Nephron (organoid): ENCODE measurements around the gene ACRBP.

Source experiments
- H3K27ac Mint-ChIP-seq, 3 experiments: 2 replicates each; pipeline ENCODE4 v1.8.0; 2020; ENCODE audit warnings: mixed read lengths in 3 of 3, mild to moderate bottlenecking in 2 of 3, moderate library complexity in 1 of 3
- H3K27me3 Mint-ChIP-seq: 2 replicates; pipeline ENCODE4 v1.8.0; 2021; ENCODE audit warnings: low read depth, mild to moderate bottlenecking, moderate library complexity, mixed read lengths
- H3K36me3 Mint-ChIP-seq: 2 replicates; pipeline ENCODE4 v1.8.0; 2020; ENCODE audit warnings: low read depth, mixed read lengths
- H3K4me1 Mint-ChIP-seq: 2 replicates; pipeline ENCODE4 v1.8.0; 2020; ENCODE audit warnings: mixed read lengths
- H3K4me3 Mint-ChIP-seq, 3 experiments: 2 replicates each; pipeline ENCODE4 v1.8.0; 2020; ENCODE audit warnings: mild to moderate bottlenecking in 3 of 3, mixed read lengths in 3 of 3, moderate library complexity in 2 of 3
- H3K9me3 Mint-ChIP-seq: 2 replicates; pipeline ENCODE4 v1.8.0; 2020; ENCODE audit warnings: mixed read lengths
- CTCF ChIP-seq, 3 experiments: fragments of 200-600 bp; sonication (generic); IDR thresholded peaks; one replicate each; pipeline ENCODE4 v1.5.0; 2021; ENCODE audit warnings: antibody characterized with exemption in 3 of 3; ENCODE audit not compliant: unreplicated experiment in 3 of 3

Gene ACRBP

GRCh38 chr12:6662906-6663742 is 15.9 kb upstream of the ACRBP start, which contains the start of gene ING4:
TSS of gene ING4 (minus strand) at chr12:6663119. CDS start at chr12:6663101, 18 bp downstream.
- Mint-ChIP-seq H3K36me3 (peaks cover 27% of the 10 kb centered on the region), H3K4me3 (peak within 1 kb of the TSS; percentile 92 to 94 (median 93)), H3K4me1 (peaks cover 16% of the 10 kb centered on the region), H3K27ac (peak within 1 kb of the TSS; percentile 75 to 89 (median 85)), H3K27me3 (peaks cover 3% of the 10 kb centered on the region), H3K9me3 (no peaks in the 10 kb centered on the region)
- no peak for TF ChIP-seq CTCF (IDR thresholded peaks at IDR 0.05; ENCODE audit: unreplicated experiment in 3 of 3)

DNA sequence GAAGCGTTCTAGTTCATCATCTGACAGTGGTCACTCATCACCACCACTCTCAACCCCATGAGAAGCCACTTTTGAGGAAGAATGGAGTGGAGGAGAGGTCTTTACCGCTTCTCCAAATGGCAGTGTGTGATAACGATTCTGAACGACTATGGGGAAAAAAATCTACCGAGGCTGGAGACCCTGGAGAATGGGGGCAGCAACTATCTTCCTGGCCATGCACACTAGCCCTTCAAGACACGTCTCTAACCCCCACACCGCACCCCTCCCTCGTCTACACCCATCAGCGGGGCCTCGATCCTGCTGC is 15.3 kb upstream of the ACRBP start:
- TF ChIP-seq CTCF (IDR thresholded peaks at IDR 0.05; ENCODE audit: unreplicated experiment in 3 of 3) = no peak
- Mint-ChIP-seq H3K9me3 (no peaks in the 10 kb centered on the region), H3K27me3 (peaks cover 3% of the 10 kb centered on the region), H3K4me3 (peak overlapping the region; percentile 92 to 94 (median 93)), H3K27ac (peak overlapping the region; percentile 75 to 89 (median 85)), H3K4me1 (peaks cover 16% of the 10 kb centered on the region), H3K36me3 (peaks cover 24% of the 10 kb centered on the region)

DNA sequence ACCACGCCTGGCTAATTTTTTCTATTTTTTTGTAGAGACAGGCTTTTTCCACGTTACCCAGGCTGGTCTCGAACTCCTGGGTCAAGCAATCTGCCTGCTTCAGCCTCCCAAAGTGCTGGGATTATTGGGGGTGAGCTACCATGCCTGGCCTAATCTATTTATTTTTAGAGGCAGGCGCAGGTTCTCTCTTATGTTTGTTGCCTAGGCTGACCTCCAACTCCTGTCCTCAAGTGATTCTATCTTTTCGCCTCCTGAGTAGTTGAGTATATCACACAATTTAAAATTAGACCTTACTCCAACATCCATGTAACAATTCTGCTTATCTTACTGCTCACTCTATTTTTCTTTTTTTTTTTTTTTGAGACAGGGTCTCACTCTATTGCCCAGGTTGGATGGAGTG is 6.8 kb upstream of the ACRBP start:
- Mint-ChIP-seq H3K36me3 (peaks cover 67% of the 10 kb centered on the region), H3K9me3 (no peaks in the 10 kb centered on the region), H3K27me3 (peaks cover 2% of the 10 kb centered on the region), H3K4me1 (no peaks in the 10 kb centered on the region), H3K27ac (no peak overlapping the region), H3K4me3 (no peak overlapping the region)
- TF ChIP-seq CTCF (IDR thresholded peaks at IDR 0.05; ENCODE audit: unreplicated experiment in 3 of 3) = no peak

GRCh38 chr12:6653342-6653741 is 6.1 kb upstream of the ACRBP start:
- no peak overlapping the region for H3K27ac Mint-ChIP-seq
- no peak for TF ChIP-seq CTCF (IDR thresholded peaks at IDR 0.05; ENCODE audit: unreplicated experiment in 3 of 3)
- no peaks in the 10 kb centered on the region for H3K9me3 Mint-ChIP-seq
- H3K27me3 Mint-ChIP-seq = no peaks in the 10 kb centered on the region
- peaks cover 62% of the 10 kb centered on the region for H3K36me3 Mint-ChIP-seq
- H3K4me1 Mint-ChIP-seq = no peaks in the 10 kb centered on the region
- no peak overlapping the region for H3K4me3 Mint-ChIP-seq

DNA sequence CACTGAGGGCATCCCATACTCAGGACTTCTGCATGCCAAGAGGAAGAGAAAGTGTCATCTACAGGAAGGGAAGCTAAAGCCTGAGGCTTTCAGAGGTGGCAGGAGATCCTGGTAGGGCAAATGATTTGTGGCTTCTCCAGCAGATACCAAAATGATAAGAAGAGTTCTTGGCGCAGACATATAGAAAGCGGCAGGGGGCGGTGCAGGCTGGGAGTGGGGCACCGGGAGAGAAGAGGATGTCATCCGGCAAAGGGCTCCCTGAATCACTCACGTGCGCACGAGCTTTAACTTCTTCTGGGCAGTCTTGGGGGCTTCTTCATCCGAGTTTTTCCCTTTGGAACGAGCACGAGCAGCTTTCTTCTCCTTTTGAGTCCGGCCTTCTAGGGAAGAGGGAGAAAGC is 5.2 kb upstream of the ACRBP start:
- H3K4me3 Mint-ChIP-seq = no peak overlapping the region

More for the DNA sequence above, 5.2 kb upstream of the ACRBP start:
- Mint-ChIP-seq H3K27ac (no peak overlapping the region), H3K36me3 (peaks cover 64% of the 10 kb centered on the region), H3K27me3 (no peaks in the 10 kb centered on the region), H3K4me1 (no peaks in the 10 kb centered on the region), H3K9me3 (no peaks in the 10 kb centered on the region)
- no peak for TF ChIP-seq CTCF (IDR thresholded peaks at IDR 0.05; ENCODE audit: unreplicated experiment in 3 of 3)
